ENCODE results near the gene WRAP73. TPM values are rescaled to one million over a fixed set of nuclear protein-coding genes. Genes with fewer than 3 reads are reported as not detected.
"Not testable (repeated sequence)": the region's sequence is repeated elsewhere in the genome, so short reads cannot be mapped to it uniquely, and the experiment has no call there.

The WRAP73 gene
- total RNA-seq, 1 donor from 2014 or later, result 15.6 TPM

DNA sequence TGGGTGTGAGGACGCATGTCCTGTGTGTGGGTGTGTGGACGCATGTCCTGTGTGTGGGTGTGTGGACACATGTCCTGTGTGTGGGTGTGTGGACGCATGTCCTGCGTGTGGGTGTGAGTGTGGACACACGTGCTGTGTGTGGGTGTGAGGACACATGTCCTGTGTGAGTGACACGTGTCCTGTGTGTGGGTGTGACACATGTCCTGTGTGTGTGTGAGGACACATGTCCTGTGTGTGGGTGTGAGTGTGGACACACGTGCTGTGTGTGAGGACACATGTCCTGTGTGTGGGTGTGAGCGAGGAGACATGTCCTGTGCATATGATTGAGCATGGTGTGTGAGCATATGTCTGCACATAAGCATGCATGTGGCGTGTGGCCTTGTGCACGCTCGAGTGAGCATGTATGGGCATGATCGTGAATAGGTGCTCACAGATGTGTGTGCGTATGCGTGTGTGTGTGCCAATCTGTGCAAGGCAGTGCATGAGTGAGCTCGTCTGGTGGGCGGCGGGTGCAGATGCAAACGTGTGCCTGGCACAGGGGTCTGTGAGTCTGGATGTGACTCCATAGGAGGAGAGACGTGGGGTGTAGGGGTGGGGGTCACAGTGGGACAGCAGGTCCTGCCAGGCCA, 63.8 kb downstream of the WRAP73 start:
- Histone ChIP-seq H2AFZ (ENCODE audit: low read depth, low read length) (no peak overlapping the region), H3K4me2 (ENCODE audit: low read length) (no peak overlapping the region), H3K27me3 (ENCODE audit: insufficient read depth, low read length) (peaks cover 2% of the 10 kb centered on the region), H3K4me3 (ENCODE audit: insufficient read depth, low read depth, low read length) (no peak overlapping the region), H3K9ac (ENCODE audit: low read length) (no peak overlapping the region), H3K79me2 (ENCODE audit: insufficient read depth, low read length) (no peaks in the 10 kb centered on the region), H4K20me1 (ENCODE audit: insufficient read depth, low read length) (no peaks in the 10 kb centered on the region), H3K36me3 (ENCODE audit: insufficient read depth, low read length) (no peaks in the 10 kb centered on the region), H3K27ac (ENCODE audit: low read depth, low read length) (no peak overlapping the region), H3K9me3 (ENCODE audit: insufficient read depth, low read depth, low read length) (peaks cover 7% of the 10 kb centered on the region), H3K4me1 (ENCODE audit: insufficient read depth, low read length) (no peaks in the 10 kb centered on the region)
- no peak for FAIRE-seq
- no peaks in the 10 kb centered on the region for H3K4me1 Mint-ChIP-seq (ENCODE audit: low read depth, unreplicated experiment)
- DNase-seq (ENCODE audit: low read depth), result no peak
- no peak for TF ChIP-seq EZH2 (IDR thresholded peaks at IDR 0.05; ENCODE audit: insufficient read depth, low read length)
- TF ChIP-seq, protein P1, sequence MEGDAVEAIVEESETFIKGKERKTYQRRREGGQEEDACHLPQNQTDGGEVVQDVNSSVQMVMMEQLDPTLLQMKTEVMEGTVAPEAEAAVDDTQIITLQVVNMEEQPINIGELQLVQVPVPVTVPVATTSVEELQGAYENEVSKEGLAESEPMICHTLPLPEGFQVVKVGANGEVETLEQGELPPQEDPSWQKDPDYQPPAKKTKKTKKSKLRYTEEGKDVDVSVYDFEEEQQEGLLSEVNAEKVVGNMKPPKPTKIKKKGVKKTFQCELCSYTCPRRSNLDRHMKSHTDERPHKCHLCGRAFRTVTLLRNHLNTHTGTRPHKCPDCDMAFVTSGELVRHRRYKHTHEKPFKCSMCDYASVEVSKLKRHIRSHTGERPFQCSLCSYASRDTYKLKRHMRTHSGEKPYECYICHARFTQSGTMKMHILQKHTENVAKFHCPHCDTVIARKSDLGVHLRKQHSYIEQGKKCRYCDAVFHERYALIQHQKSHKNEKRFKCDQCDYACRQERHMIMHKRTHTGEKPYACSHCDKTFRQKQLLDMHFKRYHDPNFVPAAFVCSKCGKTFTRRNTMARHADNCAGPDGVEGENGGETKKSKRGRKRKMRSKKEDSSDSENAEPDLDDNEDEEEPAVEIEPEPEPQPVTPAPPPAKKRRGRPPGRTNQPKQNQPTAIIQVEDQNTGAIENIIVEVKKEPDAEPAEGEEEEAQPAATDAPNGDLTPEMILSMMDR (IDR thresholded peaks at IDR 0.05; ENCODE audit: insufficient read depth, low read depth, low read length), result no peak
- H3K36me3 Mint-ChIP-seq (ENCODE audit: low read depth, unreplicated experiment), result no peaks in the 10 kb centered on the region
- H3K27ac Mint-ChIP-seq (ENCODE audit: unreplicated experiment), result no peak overlapping the region
- peaks cover 3% of the 10 kb centered on the region for H3K9me3 Mint-ChIP-seq (ENCODE audit: unreplicated experiment)
- peaks cover 24% of the 10 kb centered on the region for H3K27me3 Mint-ChIP-seq (ENCODE audit: low read depth, unreplicated experiment)
- H3K4me3 Mint-ChIP-seq (ENCODE audit: unreplicated experiment), result no peak overlapping the region

DNA sequence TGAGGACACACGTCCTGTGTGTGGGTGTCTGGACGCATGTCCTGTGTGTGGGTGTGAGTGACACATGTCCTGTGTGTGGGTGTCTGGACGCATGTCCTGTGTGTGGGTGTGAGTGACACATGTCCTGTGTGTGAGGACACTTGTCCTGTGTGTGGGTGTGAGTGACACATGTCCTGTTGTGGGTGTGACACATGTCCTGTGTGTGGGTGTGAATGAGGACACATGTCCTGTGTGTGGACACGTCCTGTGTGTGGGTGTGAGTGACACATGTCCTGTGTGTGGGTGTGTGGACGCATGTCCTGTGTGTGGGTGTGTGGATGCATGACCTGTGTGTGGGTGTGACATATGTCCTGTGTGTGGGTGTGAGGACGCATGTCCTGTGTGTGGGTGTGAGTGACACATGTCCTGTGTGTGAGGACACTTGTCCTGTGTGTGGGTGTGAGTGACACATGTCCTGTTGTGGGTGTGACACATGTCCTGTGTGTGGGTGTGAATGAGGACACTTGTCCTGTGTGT, 64.5 kb downstream of the WRAP73 start:
- H3K79me2 ChIP-seq (ENCODE audit: insufficient read depth, low read length); H3K9ac ChIP-seq (ENCODE audit: low read length); H3K4me2 ChIP-seq (ENCODE audit: low read length); DNase-seq (ENCODE audit: low read depth); H3K27ac ChIP-seq (ENCODE audit: low read depth, low read length); H4K20me1 ChIP-seq (ENCODE audit: insufficient read depth, low read length); H3K27ac Mint-ChIP-seq (ENCODE audit: unreplicated experiment); H3K9me3 ChIP-seq (ENCODE audit: insufficient read depth, low read depth, low read length); H3K27me3 ChIP-seq (ENCODE audit: insufficient read depth, low read length); H3K4me3 Mint-ChIP-seq (ENCODE audit: unreplicated experiment); H3K36me3 ChIP-seq (ENCODE audit: insufficient read depth, low read length); H3K4me1 Mint-ChIP-seq (ENCODE audit: low read depth, unreplicated experiment); H3K9me3 Mint-ChIP-seq (ENCODE audit: unreplicated experiment); FAIRE-seq; H3K4me3 ChIP-seq (ENCODE audit: insufficient read depth, low read depth, low read length); H3K36me3 Mint-ChIP-seq (ENCODE audit: low read depth, unreplicated experiment); H3K4me1 ChIP-seq (ENCODE audit: insufficient read depth, low read length); H2AFZ ChIP-seq (ENCODE audit: low read depth, low read length): not testable (repeated sequence)
- peaks cover 22% of the 10 kb centered on the region for H3K27me3 Mint-ChIP-seq (ENCODE audit: low read depth, unreplicated experiment)

DNA sequence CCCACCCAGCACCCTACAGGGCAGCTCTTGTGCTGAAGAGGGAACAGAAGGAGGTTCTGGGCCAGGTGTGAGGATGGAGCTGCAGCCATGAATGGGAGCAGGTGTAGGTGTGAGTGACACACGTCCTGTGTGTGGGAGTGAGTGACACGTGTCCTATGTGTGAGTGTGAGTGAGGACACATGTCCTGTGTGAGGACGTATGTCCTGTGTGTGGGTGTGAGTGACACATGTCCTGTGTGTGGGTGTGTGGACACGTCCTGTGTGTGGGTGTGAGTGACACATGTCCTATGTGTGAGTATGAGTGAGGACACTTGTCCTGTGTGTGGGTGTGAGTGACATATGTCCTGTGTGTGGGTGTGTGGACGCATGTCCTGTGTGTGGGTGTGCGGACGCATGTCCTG, 65.0 kb downstream of the WRAP73 start:
- Mint-ChIP-seq H3K36me3 (ENCODE audit: low read depth, unreplicated experiment) (no peaks in the 10 kb centered on the region), H3K27me3 (ENCODE audit: low read depth, unreplicated experiment) (peaks cover 20% of the 10 kb centered on the region), H3K4me3 (ENCODE audit: unreplicated experiment) (no peak overlapping the region), H3K9me3 (ENCODE audit: unreplicated experiment) (peaks cover 3% of the 10 kb centered on the region), H3K4me1 (ENCODE audit: low read depth, unreplicated experiment) (no peaks in the 10 kb centered on the region), H3K27ac (ENCODE audit: unreplicated experiment) (no peak overlapping the region)
- TF ChIP-seq, protein P1 (IDR thresholded peaks at IDR 0.05; ENCODE audit: insufficient read depth, low read depth, low read length), result no peak
- TF ChIP-seq EZH2 (IDR thresholded peaks at IDR 0.05; ENCODE audit: insufficient read depth, low read length), result no peak
- Histone ChIP-seq H2AFZ (ENCODE audit: low read depth, low read length) (no peak overlapping the region), H3K79me2 (ENCODE audit: insufficient read depth, low read length) (no peaks in the 10 kb centered on the region), H3K27me3 (ENCODE audit: insufficient read depth, low read length) (peaks cover 2% of the 10 kb centered on the region), H4K20me1 (ENCODE audit: insufficient read depth, low read length) (no peaks in the 10 kb centered on the region), H3K4me1 (ENCODE audit: insufficient read depth, low read length) (no peaks in the 10 kb centered on the region), H3K9me3 (ENCODE audit: insufficient read depth, low read depth, low read length) (peaks cover 7% of the 10 kb centered on the region), H3K9ac (ENCODE audit: low read length) (no peak overlapping the region), H3K4me2 (ENCODE audit: low read length) (no peak overlapping the region), H3K27ac (ENCODE audit: low read depth, low read length) (no peak overlapping the region), H3K4me3 (ENCODE audit: insufficient read depth, low read depth, low read length) (no peak overlapping the region), H3K36me3 (ENCODE audit: insufficient read depth, low read length) (no peaks in the 10 kb centered on the region)
- no peak for FAIRE-seq
- DNase-seq (ENCODE audit: low read depth), result no peak

GRCh38 chr1:3583751-3584150, 66.2 kb downstream of the WRAP73 start:
- not testable (repeated sequence) for H3K27ac Mint-ChIP-seq (ENCODE audit: unreplicated experiment); H3K9me3 Mint-ChIP-seq (ENCODE audit: unreplicated experiment); FAIRE-seq

More at GRCh38 chr1:3583751-3584150, 66.2 kb downstream of the WRAP73 start:
- not testable (repeated sequence) for DNase-seq (ENCODE audit: low read depth); H3K4me3 Mint-ChIP-seq (ENCODE audit: unreplicated experiment); H3K79me2 ChIP-seq (ENCODE audit: insufficient read depth, low read length); H3K4me3 ChIP-seq (ENCODE audit: insufficient read depth, low read depth, low read length); H3K27me3 ChIP-seq (ENCODE audit: insufficient read depth, low read length); H3K4me1 Mint-ChIP-seq (ENCODE audit: low read depth, unreplicated experiment); H3K4me1 ChIP-seq (ENCODE audit: insufficient read depth, low read length); H3K36me3 ChIP-seq (ENCODE audit: insufficient read depth, low read length); H4K20me1 ChIP-seq (ENCODE audit: insufficient read depth, low read length); H3K27ac ChIP-seq (ENCODE audit: low read depth, low read length); H3K9ac ChIP-seq (ENCODE audit: low read length); H3K36me3 Mint-ChIP-seq (ENCODE audit: low read depth, unreplicated experiment); H3K4me2 ChIP-seq (ENCODE audit: low read length); H3K9me3 ChIP-seq (ENCODE audit: insufficient read depth, low read depth, low read length); H2AFZ ChIP-seq (ENCODE audit: low read depth, low read length)
- peaks cover 12% of the 10 kb centered on the region for H3K27me3 Mint-ChIP-seq (ENCODE audit: low read depth, unreplicated experiment)
